Raji (cell line): Measurements from ENCODE around the gene PRPH2.

Experiments
- POLR2A ChIP-seq: IDR thresholded peaks from 2 replicates; pipeline ENCODE4 v1.6.1; 2011; ENCODE audit warnings: low read depth, low read length, control low read depth; ENCODE audit not compliant: insufficient read depth

PRPH2 gene

GRCh38 chr6:42722497-42722896 is at the start of gene PRPH2:
Gene PRPH2, minus strand, starts transcription at chr6:42722597. Its CDS starts 263 bp downstream, at chr6:42722334.
- TF ChIP-seq POLR2A: no peak

- TF ChIP-seq POLR2A: 0 out of 2 replicates have a peak, but pooled peaks have one; percentile 5
These were observed 49.3 kb upstream of the PRPH2 start for GRCh38 chr6:42771741-42772100.

DNA sequence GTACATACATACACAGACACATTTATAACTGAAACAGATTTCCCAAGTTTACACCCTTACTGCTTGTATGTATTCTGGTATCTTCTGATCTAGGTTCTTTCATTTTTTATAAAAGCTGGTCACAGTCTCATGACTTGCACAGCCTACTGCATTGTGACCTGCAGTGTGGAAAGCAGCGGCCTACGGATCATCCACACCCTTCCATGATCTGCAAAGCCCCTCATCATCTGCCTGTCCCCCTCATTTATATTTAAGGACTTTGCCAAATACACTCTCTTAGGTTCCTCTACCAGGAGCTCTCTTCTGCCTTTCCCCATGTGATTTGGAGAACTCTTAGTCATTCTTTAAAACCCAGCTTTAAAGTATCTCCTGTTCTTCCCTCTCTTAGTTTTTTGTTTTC is 47.4 kb upstream of the PRPH2 start:
- TF ChIP-seq POLR2A: no peak

DNA sequence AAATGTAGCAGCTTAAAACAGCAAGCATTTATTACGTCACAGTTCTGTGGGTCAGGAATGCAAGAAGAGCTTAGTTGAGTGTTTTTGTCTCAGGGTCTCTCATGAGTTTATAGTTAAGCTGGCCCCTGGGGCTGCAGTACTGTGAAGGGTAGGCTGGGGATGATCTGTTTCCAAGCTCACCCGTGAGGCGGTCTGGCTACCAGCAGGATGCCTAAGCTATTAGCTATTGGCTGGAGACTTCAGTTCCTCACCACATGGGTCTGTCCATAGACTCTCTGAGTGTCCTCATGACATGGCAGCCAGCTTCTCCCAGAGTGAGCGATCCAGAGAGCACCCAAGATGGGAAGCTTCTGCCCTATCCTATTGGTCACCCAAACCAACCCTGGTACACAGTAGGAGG is 46.7 kb upstream of the PRPH2 start:
- no peak for TF ChIP-seq POLR2A

DNA sequence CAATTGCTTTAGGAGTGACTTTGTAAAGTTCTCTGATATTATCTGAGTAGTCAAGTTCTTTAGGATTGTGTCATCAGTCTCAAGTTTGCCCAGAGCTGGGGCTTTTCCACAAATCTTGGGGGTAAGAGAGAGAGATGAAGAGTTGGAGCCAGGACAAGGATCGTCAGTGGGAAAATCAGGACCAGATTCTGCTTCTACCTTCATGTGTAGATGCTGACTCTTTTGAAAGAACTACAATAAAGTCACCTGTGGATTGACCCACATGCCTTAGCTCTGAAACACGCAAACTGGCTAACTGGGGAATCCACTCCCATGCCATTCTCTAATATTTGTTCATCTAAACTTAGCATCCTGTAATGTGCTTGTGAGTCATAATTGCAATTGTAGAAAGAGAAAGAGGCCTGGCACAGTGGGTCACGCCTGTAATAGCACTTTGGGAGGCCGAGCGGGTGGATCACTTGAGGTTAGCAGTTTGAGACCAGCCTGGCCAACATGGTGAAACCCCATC is 43.8 kb upstream of the PRPH2 start:
- no peak for TF ChIP-seq POLR2A

- TF ChIP-seq POLR2A: no peak
These were observed 42.7 kb upstream of the PRPH2 start for GRCh38 chr6:42764911-42765648.

- TF ChIP-seq POLR2A: no peak
These were observed 40.6 kb upstream of the PRPH2 start for GRCh38 chr6:42762950-42763349.

DNA sequence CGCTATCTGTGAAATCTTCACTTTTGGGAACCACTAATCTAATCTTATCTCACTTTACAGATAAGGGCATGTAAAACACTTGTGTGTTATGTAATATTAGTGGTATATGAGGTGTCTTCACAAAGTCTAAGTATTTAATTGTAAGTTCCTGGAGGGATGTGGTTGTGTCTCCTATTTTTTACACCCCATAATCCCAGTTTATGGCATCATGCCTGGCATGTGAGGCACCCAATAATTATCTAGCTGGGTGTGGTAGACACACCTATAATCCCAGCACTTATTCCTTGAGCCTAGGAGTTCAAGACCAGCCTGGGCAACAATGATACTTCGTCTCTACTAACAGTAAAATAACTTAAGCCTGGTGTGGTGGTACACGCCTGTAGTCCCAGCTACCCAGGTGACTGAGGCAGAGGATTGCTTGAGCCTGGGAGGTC is 40.0 kb upstream of the PRPH2 start:
- TF ChIP-seq POLR2A: no peak

- no peak for TF ChIP-seq POLR2A
These were observed 39.1 kb upstream of the PRPH2 start for GRCh38 chr6:42761287-42762067.

GRCh38 chr6:42758756-42759430 is 36.5 kb upstream of the PRPH2 start:
- no peak for TF ChIP-seq POLR2A

- no peak for TF ChIP-seq POLR2A
These were observed 34.3 kb upstream of the PRPH2 start for GRCh38 chr6:42756722-42757121.

GRCh38 chr6:42754759-42755158 is 32.4 kb upstream of the PRPH2 start:
- no peak for TF ChIP-seq POLR2A

- no peak for TF ChIP-seq POLR2A
These were observed 28.7 kb upstream of the PRPH2 start for GRCh38 chr6:42751055-42751454.

- TF ChIP-seq POLR2A: no peak
These were observed 26.0 kb upstream of the PRPH2 start for GRCh38 chr6:42748203-42748898.
